Gastrocnemius medialis (tissue), 4 donors: ENCODE measurements around the gene SP110.

ENCODE experiments used
- CTCF ChIP-seq, 5 experiments: fragments of 450-650 bp in 3 of 5; fragments of 200-600 bp in 2 of 5; sonication (generic) in 2 of 5; IDR thresholded peaks in 4 of 5; conservative IDR thresholded peaks in 1 of 5; 1 replicate in 4 of 5; 2 replicates in 1 of 5; pipeline ENCODE4 v1.5.1; 2016 to 2019; ENCODE audit warnings: antibody characterized with exemption in 5 of 5, mild to moderate bottlenecking in 3 of 5, moderate library complexity in 3 of 5
- POLR2A ChIP-seq, 2 donors: fragments of 450-650 bp; IDR thresholded peaks; one replicate each; pipeline ENCODE4 v1.6.1; 2017; ENCODE audit warnings: antibody characterized with exemption in 2 of 2, mild to moderate bottlenecking in 2 of 2, moderate library complexity in 2 of 2

- TF ChIP-seq CTCF (IDR thresholded peaks at IDR 0.05 in 4 of 5, conservative IDR thresholded peaks at IDR 0.05 in 1 of 5) (no peak), POLR2A (IDR thresholded peaks at IDR 0.05) (no peak)
Measured at GRCh38 chr2:230209422-230210051, 10.2 kb downstream of the SP110 start.
